Inferior parietal cortex (tissue), 1 donor: ENCODE results near the gene AKAP8.

Source experiments
- DNase-seq: peaks from one replicate; pipeline ENCODE4 v3.0.0-alpha.2; 2016; ENCODE audit errors: extremely low spot score

AKAP8 gene

GRCh38 chr19:15332311-15332996 lies 47.1 kb downstream of the AKAP8 start, which contains the start of gene BRD4:
Gene BRD4, minus strand, starts transcription at chr19:15332539. Its CDS starts 59,440 bp downstream, at chr19:15273099.
- DNase-seq, result peak; percentile 44

- DNase-seq, result no peak
These were observed 47.9 kb downstream of the AKAP8 start for GRCh38 chr19:15331419-15332310.

GRCh38 chr19:15330801-15331418 lies 48.7 kb downstream of the AKAP8 start:
- no peak for DNase-seq

GRCh38 chr19:15328312-15328711 lies 51.3 kb downstream of the AKAP8 start:
- no peak for DNase-seq

GRCh38 chr19:15324791-15325519 lies 54.6 kb downstream of the AKAP8 start:
- no peak for DNase-seq

GRCh38 chr19:15323496-15324235 lies 55.9 kb downstream of the AKAP8 start:
- DNase-seq, result no peak

- no peak for DNase-seq
These were observed 57.8 kb downstream of the AKAP8 start for GRCh38 chr19:15321739-15322138.

GRCh38 chr19:15320116-15320515 lies 59.5 kb downstream of the AKAP8 start:
- DNase-seq, result no peak

- no peak for DNase-seq
These were observed 61.3 kb downstream of the AKAP8 start for GRCh38 chr19:15318241-15318691.

- DNase-seq, result no peak
These were observed 62.1 kb downstream of the AKAP8 start for GRCh38 chr19:15317392-15318071.

GRCh38 chr19:15316498-15316897 lies 63.1 kb downstream of the AKAP8 start:
- no peak for DNase-seq

GRCh38 chr19:15315101-15315500 lies 64.5 kb downstream of the AKAP8 start:
- DNase-seq, result no peak

GRCh38 chr19:15313649-15314279 lies 65.8 kb downstream of the AKAP8 start:
- DNase-seq, result no peak

GRCh38 chr19:15307169-15307568 lies 72.4 kb downstream of the AKAP8 start:
- DNase-seq, result no peak

- no peak for DNase-seq
These were observed 73.8 kb downstream of the AKAP8 start for GRCh38 chr19:15305582-15306334.

GRCh38 chr19:15304140-15304705 lies 75.4 kb downstream of the AKAP8 start:
- DNase-seq, result no peak
